ENCODE results near the gene SEMA5B.

DNA sequence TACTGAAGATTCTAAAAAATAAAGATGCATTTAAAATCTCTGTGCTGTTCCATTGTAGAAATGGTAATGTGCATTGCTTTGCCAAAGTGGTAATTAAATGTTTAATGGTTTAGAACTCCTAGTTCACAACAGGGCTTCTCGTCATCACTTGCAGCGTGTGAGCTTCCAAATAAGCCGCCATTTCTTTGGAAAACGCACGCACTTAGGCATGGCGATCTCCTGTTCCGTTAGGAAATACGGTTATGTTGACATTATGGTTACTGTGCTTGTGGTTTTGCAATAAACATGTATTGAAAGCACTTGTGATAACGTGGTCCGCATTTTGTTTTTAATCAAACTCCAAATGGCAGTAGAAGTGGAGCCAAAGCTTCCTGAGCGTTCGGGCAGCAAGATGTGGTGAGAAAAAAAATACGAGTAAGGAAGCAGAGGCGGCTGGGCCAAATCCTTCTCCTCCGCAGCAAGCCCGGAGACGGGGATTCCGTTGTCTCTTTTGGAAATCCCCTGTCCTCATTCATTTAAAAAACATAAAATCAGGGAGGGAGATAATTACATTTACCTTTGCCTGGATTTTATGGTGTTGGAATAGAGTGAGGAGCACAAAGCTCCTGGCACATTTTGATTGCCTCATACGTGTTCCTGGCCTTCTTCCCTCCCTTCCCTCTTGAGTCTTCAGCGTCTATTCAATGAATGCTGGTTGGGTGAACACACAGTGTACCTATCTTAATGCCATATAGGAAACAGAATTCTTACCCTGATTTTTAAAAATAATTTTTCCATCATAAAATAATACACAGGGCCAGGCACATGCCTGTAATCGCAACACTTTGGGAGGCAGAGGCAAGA lies 135.2 kb downstream of the SEMA5B start:
- TF ChIP-seq CTCF (conservative IDR thresholded peaks at IDR 0.05), result no peak
- TF ChIP-seq EZH2 (IDR thresholded peaks at IDR 0.05; ENCODE audit: low read depth), result no peak

Data from PC-9 (cell line).